H1 (cell line): ENCODE results near the gene ARL17A. TPM values are rescaled to one million over a fixed set of nuclear protein-coding genes. Genes with fewer than 3 reads are reported as not detected.
"Not testable (repeated sequence)": the region's sequence is repeated elsewhere in the genome, so short reads cannot be mapped to it uniquely, and the experiment has no call there.

Experiments
- CTCF ChIA-PET: fragments of 300-600 bp; sonication (Branson Sonifier 250); formaldehyde crosslinking; loops from one replicate; lab custom pipeline; 2021; ENCODE audit not compliant: partially characterized antibody; lab: Charles Lee
- POLR2A ChIA-PET: fragments of 300-600 bp; sonication (Branson Sonifier 250); formaldehyde crosslinking; loops from one replicate; lab custom pipeline; 2021; ENCODE audit warnings: inconsistent platforms; ENCODE audit not compliant: partially characterized antibody; lab: Charles Lee
- DNase-seq, 2 experiments: peaks; one replicate each; pipeline versions ENCODE4 v3.0.0 to v3.0.0-alpha.2; 2010 to 2022; ENCODE audit warnings: low spot score in 2 of 2, low read depth in 1 of 2, mixed read lengths in 1 of 2
- FAIRE-seq: peaks from 2 replicates; lab custom pipeline; 2011; peaks lifted over from hg19 to GRCh38; lab: Jason Lieb, UNC
- H2AFZ ChIP-seq: 2 replicates; pipeline ENCODE4 v1.8.1; 2012; ENCODE audit warnings: low read length, inconsistent platforms
- H2AK5ac ChIP-seq: 2 replicates; pipeline ENCODE4 v1.6.1; 2013; ENCODE audit warnings: low read depth, low read length
- H2BK120ac ChIP-seq: replicated peaks from 2 replicates; pipeline ENCODE3; 2013; ENCODE audit warnings: low read depth, low read length, inconsistent platforms
- H2BK12ac ChIP-seq: 2 replicates; pipeline ENCODE4 v1.6.1; 2013; ENCODE audit warnings: low read depth, low read length
- H2BK15ac ChIP-seq: 2 replicates; pipeline ENCODE4 v1.6.1; 2013; ENCODE audit warnings: low read length
- H2BK20ac ChIP-seq: 2 replicates; pipeline ENCODE4 v1.6.1; 2013; ENCODE audit warnings: low read length
- H2BK5ac ChIP-seq: 2 replicates; pipeline ENCODE4 v1.6.1; 2013; ENCODE audit warnings: low read depth, low read length
- H3K14ac ChIP-seq: 2 replicates; pipeline ENCODE4 v1.6.1; 2013; ENCODE audit warnings: inconsistent platforms; ENCODE audit not compliant: insufficient read length
- H3K18ac ChIP-seq: 2 replicates; pipeline ENCODE4 v1.6.1; 2013; ENCODE audit warnings: low read length; ENCODE audit errors: extremely low read depth
- H3K23ac ChIP-seq: 2 replicates; pipeline ENCODE4 v1.6.1; 2013; ENCODE audit warnings: inconsistent platforms; ENCODE audit not compliant: insufficient read length
- H3K23me2 ChIP-seq: 2 replicates; pipeline ENCODE4 v1.6.1; 2013; ENCODE audit warnings: low read depth, low read length
- H3K27ac ChIP-seq: 2 replicates; pipeline ENCODE4 v1.6.1; 2011; ENCODE audit warnings: low read depth, low read length, inconsistent platforms
- H3K27me3 ChIP-seq, 4 experiments: replicated peaks in 1 of 4; 1 replicate in 1 of 4; 2 replicates in 3 of 4; pipeline versions ENCODE4 v1.6.1 to v1.8.1; 2011 to 2013; ENCODE audit warnings: low read length in 3 of 4, mild to moderate bottlenecking in 3 of 4, inconsistent platforms in 2 of 4, mixed read lengths in 2 of 4, moderate library complexity in 1 of 4; ENCODE audit not compliant: control insufficient read depth in 3 of 4, insufficient read depth in 3 of 4; ENCODE audit errors: extremely low read depth in 1 of 4
- H3K36me3 ChIP-seq, 4 experiments: 2 replicates each; pipeline versions ENCODE4 v1.6.1 to v1.8.1; 2011 to 2013; ENCODE audit warnings: mild to moderate bottlenecking in 4 of 4, low read length in 3 of 4, moderate library complexity in 2 of 4, control low read depth in 1 of 4, inconsistent platforms in 1 of 4; ENCODE audit not compliant: insufficient read depth in 4 of 4, control insufficient read depth in 2 of 4
- H3K4ac ChIP-seq: replicated peaks from 2 replicates; pipeline ENCODE3; 2013; ENCODE audit warnings: low read length, low read depth, mixed read lengths, inconsistent platforms; ENCODE audit not compliant: insufficient read length
- H3K4me1 ChIP-seq, 4 experiments: replicated peaks in 1 of 4; 1 replicate in 1 of 4; 2 replicates in 3 of 4; pipeline versions ENCODE4 v1.6.1 to v1.8.1; 2011 to 2013; ENCODE audit warnings: low read length in 3 of 4, inconsistent platforms in 2 of 4, mixed read lengths in 1 of 4; ENCODE audit not compliant: insufficient read depth in 4 of 4, control insufficient read depth in 3 of 4
- H3K4me2 ChIP-seq, 2 experiments: 2 replicates each; pipeline versions ENCODE4 v1.6.1 to v1.8.1; 2011 to 2013; ENCODE audit warnings: low read depth in 2 of 2, low read length in 2 of 2, control low read depth in 1 of 2, inconsistent platforms in 1 of 2, mild to moderate bottlenecking in 1 of 2; ENCODE audit not compliant: insufficient read depth in 1 of 2
- H3K4me3 ChIP-seq, 4 experiments: fragments of 200-600, 300-600 bp in 1 of 4; sonication (generic), shearing (Covaris generic), sonication (Bioruptor Twin) in 1 of 4; 2 replicates each; pipeline versions ENCODE4 v1.5.1 to v1.8.1; 2011 to 2016; ENCODE audit warnings: low read length in 4 of 4, low read depth in 3 of 4, control low read depth in 2 of 4, inconsistent platforms in 2 of 4, mild to moderate bottlenecking in 2 of 4, mixed read lengths in 1 of 4, moderate library complexity in 1 of 4; ENCODE audit not compliant: insufficient read depth in 2 of 4; ENCODE audit errors: extremely low read depth in 1 of 4
- H3K56ac ChIP-seq: replicated peaks from 2 replicates; pipeline ENCODE3; 2013; ENCODE audit warnings: low read depth, mild to moderate bottlenecking, mixed read lengths, low read length, inconsistent platforms; ENCODE audit not compliant: insufficient read length
- H3K79me1 ChIP-seq: 2 replicates; pipeline ENCODE4 v1.6.1; 2013; ENCODE audit warnings: low read depth, low read length, control low read depth
- H3K79me2 ChIP-seq, 2 experiments: 2 replicates each; pipeline versions ENCODE4 v1.6.1 to v1.8.1; 2012 to 2013; ENCODE audit warnings: low read length in 2 of 2, mild to moderate bottlenecking in 2 of 2, inconsistent platforms in 1 of 2; ENCODE audit not compliant: insufficient read depth in 2 of 2, control insufficient read depth in 1 of 2
- H3K9ac ChIP-seq, 4 experiments: replicated peaks in 1 of 4; 1 replicate in 1 of 4; 2 replicates in 3 of 4; pipeline versions ENCODE4 v1.6.1 to v1.8.1; 2011 to 2013; ENCODE audit warnings: low read depth in 3 of 4, low read length in 3 of 4, control low read depth in 2 of 4, mild to moderate bottlenecking in 2 of 4, moderate library complexity in 2 of 4, inconsistent platforms in 1 of 4; ENCODE audit errors: extremely low read depth in 1 of 4
- H3K9me3 ChIP-seq, 2 experiments: 2 replicates each; pipeline versions ENCODE4 v1.6.1 to v1.8.1; 2012 to 2013; ENCODE audit warnings: mild to moderate bottlenecking in 2 of 2, moderate library complexity in 2 of 2, control low read depth in 1 of 2, inconsistent platforms in 1 of 2, low read depth in 1 of 2, low read length in 1 of 2, mixed read lengths in 1 of 2; ENCODE audit not compliant: insufficient read depth in 2 of 2
- H4K20me1 ChIP-seq, 2 experiments: replicated peaks in 1 of 2; 2 replicates each; pipeline versions ENCODE3 to v1.8.1; 2011 to 2013; ENCODE audit warnings: inconsistent platforms in 2 of 2, low read length in 2 of 2, mild to moderate bottlenecking in 1 of 2; ENCODE audit not compliant: insufficient read depth in 2 of 2, control insufficient read depth in 1 of 2
- H4K5ac ChIP-seq: 2 replicates; pipeline ENCODE4 v1.6.1; 2013; ENCODE audit warnings: low read length, low read depth, mixed read lengths, inconsistent platforms; ENCODE audit not compliant: insufficient read length
- H4K8ac ChIP-seq: 2 replicates; pipeline ENCODE4 v1.8.0; 2013; ENCODE audit warnings: mild to moderate bottlenecking, moderate library complexity, low read length, inconsistent platforms; ENCODE audit not compliant: insufficient read depth; ENCODE audit errors: extremely low read depth
- H4K91ac ChIP-seq: replicated peaks from 2 replicates; pipeline ENCODE3; 2013; ENCODE audit warnings: low read length, mixed read lengths, inconsistent platforms; ENCODE audit not compliant: insufficient read length
- WGBS, 2 experiments: shearing (Covaris generic) in 1 of 2; methylation state at CpG; one replicate each; pipeline versions ENCODE4 v1.1.6 to v1.1.7; 2013 to 2015; ENCODE audit warnings: low lambda C conversion rate in 2 of 2, mixed read lengths in 2 of 2, inconsistent platforms in 1 of 2, low coverage in 1 of 2, missing lambda C conversion rate in 1 of 2; ENCODE audit not compliant: insufficient replicate concordance in 2 of 2, insufficient coverage in 1 of 2, insufficient read length in 1 of 2; ENCODE audit errors: extremely low coverage in 1 of 2, missing lambda C conversion rate in 1 of 2; 5-methylcytosine and 5-hydroxymethylcytosine counted together
- polyA plus RNA-seq, 7 experiments: library from polyadenylated mRNA; depleted of rRNA in 3 of 7; stranded (reverse) in 5 of 7; unstranded in 2 of 7; fragments of >200 nt in 5 of 7; fragments of 200-250 nt in 2 of 7; gene quantifications; 1 replicate in 5 of 7; 2 replicates in 1 of 7; 4 replicates in 1 of 7; pipeline versions ENCODE4 v1.2.1 to v1.2.3, GENCODE V29; 2011 to 2013; ENCODE audit warnings: missing spikeins in 2 of 7, mixed read lengths in 2 of 7
- total RNA-seq: library from RNA; stranded (reverse); fragmentation: NEBNext Ultra II Directional; extraction: Animal tissue kit (Norgen Biotek cat#: 25700); gene quantifications from 2 replicates; pipeline ENCODE4 v1.2.1, GENCODE V29; 2021

ARL17A gene
- total and polyA plus RNA-seq, 2 of the 8 experiments (the other 6 are each of a cell fraction or from before 2014, with no cell fraction given): 24.6 to 29.0 TPM

DNA sequence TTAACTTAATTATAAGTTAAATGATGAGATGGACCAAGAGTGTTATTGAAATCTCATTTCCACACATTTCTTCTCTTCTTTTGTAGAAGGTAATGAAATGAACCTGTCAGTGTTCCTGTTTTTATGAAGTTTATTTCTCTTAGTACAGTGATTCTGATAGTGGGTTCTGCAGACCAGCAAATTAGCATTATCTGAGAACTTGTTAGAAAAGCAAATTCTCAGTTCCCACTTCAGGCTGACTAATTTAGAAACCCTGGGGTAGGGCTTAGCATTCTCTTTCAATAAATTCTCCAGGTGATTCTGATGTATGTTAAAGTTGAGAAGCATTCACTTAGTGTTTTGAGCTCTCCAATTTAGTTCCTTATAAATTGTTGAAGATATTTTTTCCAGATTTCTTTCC, 23.6 kb upstream of the ARL17A start:
- H2AFZ ChIP-seq, H3K9me3 ChIP-seq, H2BK15ac ChIP-seq, FAIRE-seq, H3K79me1 ChIP-seq, H4K5ac ChIP-seq, H2BK120ac ChIP-seq, POLR2A ChIA-PET, H3K56ac ChIP-seq, H3K27me3 ChIP-seq, H4K8ac ChIP-seq, H3K4ac ChIP-seq, H2BK12ac ChIP-seq, H2AK5ac ChIP-seq, H3K4me3 ChIP-seq, H4K91ac ChIP-seq, H3K4me1 ChIP-seq, DNase-seq, H3K14ac ChIP-seq, H3K27ac ChIP-seq, H4K20me1 ChIP-seq, H3K36me3 ChIP-seq, H3K4me2 ChIP-seq, H2BK5ac ChIP-seq, H3K79me2 ChIP-seq, H2BK20ac ChIP-seq, CTCF ChIA-PET, H3K9ac ChIP-seq, H3K18ac ChIP-seq, H3K23me2 ChIP-seq, H3K23ac ChIP-seq: not testable (repeated sequence)

DNA sequence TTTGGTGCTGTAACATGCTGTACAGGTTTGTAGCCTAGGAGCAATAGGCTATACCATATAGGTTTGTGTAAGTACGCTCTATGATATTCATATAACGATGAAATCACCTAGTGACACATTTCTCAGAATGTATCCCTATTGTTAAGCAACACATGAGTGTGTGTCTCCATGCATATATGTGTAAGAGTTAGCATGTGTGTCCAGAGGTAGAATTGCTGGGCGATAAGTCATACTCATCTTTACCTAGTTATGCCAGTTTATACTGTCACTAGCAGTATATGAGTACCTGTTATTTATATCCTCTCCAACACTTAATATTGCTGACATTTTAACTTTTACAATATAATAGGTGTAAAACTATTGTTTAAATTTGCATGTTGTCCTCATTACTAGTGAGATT, 21.3 kb upstream of the ARL17A start:
- H2BK15ac ChIP-seq, H3K79me1 ChIP-seq, H3K23ac ChIP-seq, H3K36me3 ChIP-seq, H2BK5ac ChIP-seq, H3K4me1 ChIP-seq, H3K4ac ChIP-seq, H3K9ac ChIP-seq, POLR2A ChIA-PET, CTCF ChIA-PET, H2BK120ac ChIP-seq, H3K4me2 ChIP-seq, H4K8ac ChIP-seq, H3K14ac ChIP-seq, H4K5ac ChIP-seq, H3K4me3 ChIP-seq, H3K23me2 ChIP-seq, H3K9me3 ChIP-seq, H2BK12ac ChIP-seq, H4K91ac ChIP-seq, DNase-seq, H2AK5ac ChIP-seq, H3K27ac ChIP-seq, H3K79me2 ChIP-seq, FAIRE-seq, H3K56ac ChIP-seq, H4K20me1 ChIP-seq, H2BK20ac ChIP-seq, H3K18ac ChIP-seq, H3K27me3 ChIP-seq, H2AFZ ChIP-seq: not testable (repeated sequence)
- WGBS, 2 experiments: no CpG with 5 or more reads among the region's 3 CpGs
